GM21423 (cell line): Measurements from ENCODE around the gene TMEM253.

Experiments used
- ATAC-seq: cut with Tn5 transposase; IDR thresholded peaks from one replicate; pipeline ENCODE4 v1.9.1; 2021; ENCODE audit warnings: mild to moderate bottlenecking, moderate library complexity; ENCODE audit not compliant: unreplicated experiment

Gene TMEM253

GRCh38 chr14:21089877-21090193, 11.0 kb upstream of the TMEM253 start:
- ATAC-seq = no peak

DNA sequence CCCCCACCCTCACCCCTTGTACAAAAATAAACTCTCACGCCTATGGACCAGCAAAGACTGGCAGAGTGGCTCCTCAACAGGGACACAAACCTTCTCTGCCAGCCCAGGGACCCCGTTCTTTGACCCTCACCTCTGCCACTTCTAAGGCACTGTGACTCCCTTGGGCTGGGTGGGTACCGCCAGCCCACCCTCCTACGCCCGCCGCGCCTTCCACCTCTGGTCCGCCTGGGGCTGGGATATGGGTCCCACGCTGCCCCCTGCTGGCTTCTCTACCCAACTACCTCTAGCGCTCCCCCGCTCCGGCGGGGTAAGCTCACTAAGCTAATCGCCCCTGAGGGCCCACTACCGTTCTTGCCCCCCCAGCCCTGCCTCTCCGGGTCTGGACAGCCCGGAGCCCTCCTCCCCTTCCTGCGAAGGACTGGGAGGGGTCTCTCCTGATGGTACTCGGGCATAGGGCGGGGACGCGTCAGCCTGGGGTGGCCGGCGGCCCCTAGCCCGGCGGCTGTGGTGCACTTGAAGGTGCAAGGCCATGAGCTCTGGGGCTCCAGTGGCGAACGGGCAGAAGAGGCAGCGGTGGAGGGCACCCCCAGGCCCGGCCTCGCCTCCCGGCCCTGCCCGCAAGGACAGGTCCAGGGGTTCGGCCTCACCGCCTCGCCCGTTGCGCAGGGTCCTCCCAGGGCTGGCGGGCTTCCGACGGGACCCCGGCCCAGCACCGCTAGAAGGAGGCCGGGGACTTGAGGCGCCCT, 10.5 kb upstream of the TMEM253 start:
- no peak for ATAC-seq

DNA sequence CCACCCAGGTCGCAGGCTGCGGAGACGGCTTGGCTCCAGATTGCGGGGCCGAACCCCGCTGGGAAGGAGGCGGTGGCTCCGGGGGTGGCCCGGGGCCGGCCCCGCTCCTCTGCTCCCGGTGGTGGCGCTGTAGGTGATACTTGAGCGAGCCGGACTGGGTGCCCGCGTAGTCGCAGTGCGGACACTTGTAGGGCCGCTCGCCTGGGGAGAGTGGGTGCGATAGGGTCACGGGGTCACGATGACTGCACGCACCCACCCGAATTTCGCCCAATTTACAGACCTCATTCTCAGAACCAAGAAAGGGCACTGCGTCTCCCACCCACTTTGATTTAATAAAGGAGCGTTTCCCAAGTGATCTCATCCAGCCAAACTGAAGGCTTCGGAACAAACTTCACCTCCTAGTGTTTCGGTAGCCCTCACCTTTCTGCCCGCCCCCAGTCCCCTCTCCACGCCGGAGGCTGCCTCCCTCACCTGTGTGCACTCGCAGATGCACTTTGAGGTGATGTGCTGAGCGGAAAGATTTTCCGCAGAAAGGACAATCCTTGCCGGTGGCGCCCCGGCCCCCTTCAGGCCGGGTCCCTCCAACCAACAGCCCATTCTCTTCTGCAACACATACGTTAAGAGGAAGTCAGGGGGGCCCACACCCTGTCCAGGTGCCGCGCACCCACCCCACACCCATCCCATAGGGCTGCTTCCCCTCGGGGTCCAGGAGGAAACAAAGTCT, 9.8 kb upstream of the TMEM253 start:
- no peak for ATAC-seq

DNA sequence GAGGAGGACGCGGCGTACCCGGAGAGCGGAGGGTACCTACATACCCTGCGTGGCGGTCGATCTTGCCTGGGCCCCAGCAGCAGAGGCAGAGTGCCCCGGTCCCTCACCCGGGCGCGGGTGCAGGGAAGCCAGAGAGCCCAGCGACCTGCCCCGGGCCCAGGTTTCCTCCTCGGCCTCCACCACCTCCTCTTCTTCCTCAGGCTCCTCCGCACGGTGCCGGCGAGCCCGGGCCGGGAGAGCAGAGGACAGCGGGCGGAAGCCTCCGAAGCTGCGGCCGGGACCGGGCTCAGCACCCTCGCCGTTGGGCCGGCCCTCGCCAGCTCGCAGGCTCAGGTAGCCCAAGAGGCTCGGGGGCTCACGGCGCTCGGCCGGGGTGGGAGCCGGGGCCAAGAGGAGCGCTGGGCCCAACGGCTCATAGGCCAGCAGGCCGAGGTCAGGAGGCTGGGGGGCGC, 9.0 kb upstream of the TMEM253 start:
- no peak for ATAC-seq

GRCh38 chr14:21092273-21093011, 8.4 kb upstream of the TMEM253 start:
- ATAC-seq = peak; percentile 71

DNA sequence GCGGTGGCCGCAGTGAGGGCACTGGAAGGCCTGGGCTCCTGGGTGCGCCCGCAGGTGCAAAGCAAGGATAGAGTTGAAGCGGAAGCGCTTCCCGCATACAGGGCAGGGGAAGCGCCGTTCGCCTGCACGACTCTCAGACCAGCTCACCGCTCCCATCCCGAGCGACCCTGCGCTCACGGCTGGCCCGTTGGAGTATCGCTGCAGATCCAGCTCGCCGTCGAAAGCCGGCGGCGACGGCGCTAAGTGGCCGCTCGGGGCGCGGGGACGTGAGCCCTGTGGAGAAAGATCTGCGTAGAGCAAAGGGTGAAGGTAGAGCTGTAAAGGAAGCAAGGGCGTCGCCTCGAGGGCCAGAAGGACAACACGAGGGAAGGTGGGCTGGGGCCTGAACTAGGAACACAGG, 7.8 kb upstream of the TMEM253 start:
- no peak for ATAC-seq

DNA sequence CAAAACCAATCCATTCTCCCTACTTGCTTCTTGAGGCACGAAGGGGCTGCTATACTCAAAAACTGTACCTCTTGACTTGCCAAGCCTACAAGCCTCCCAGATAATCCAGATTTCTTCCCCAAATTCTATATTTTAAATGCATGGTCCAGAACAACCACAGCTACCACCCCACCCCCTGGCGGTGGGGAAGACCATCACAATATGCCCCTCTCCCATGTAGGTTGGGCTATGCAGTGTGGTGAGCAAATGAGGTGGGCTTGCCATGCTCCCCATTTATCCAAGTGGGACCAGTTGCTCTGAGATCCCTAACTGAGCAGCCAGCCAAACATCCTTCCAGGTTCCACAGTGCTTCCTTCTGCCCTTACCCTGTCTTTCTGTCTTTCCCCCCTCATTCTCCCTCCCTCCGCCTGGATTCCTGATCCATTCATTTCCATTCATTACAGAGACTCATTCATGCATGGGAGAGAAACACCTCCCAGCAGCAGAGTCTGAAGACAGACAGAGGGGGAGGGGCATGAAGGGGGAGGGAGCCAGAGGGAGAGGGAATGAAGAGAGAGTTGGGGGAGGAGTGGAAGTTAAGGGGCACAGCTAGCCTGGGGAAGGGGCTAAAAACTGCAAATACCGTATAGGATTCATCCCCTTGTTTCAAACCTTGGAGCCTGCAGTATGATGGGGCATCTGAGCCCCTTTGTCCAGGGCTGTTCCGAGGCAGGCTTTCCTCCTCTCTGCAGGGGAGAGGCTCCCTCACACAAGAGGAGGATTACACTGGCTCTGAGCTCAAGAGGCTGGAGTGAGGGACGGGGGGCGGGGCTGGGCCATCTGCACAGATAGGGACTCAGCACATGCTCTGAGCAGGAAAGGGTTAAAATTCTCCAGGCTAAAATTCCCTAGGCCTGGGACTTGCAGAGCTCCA, 6.8 kb upstream of the TMEM253 start:
- ATAC-seq = no peak

GRCh38 chr14:21095430-21096205, 5.2 kb upstream of the TMEM253 start:
- ATAC-seq = no peak

- no peak for ATAC-seq
Measured at GRCh38 chr14:21096438-21096837, 4.4 kb upstream of the TMEM253 start.

DNA sequence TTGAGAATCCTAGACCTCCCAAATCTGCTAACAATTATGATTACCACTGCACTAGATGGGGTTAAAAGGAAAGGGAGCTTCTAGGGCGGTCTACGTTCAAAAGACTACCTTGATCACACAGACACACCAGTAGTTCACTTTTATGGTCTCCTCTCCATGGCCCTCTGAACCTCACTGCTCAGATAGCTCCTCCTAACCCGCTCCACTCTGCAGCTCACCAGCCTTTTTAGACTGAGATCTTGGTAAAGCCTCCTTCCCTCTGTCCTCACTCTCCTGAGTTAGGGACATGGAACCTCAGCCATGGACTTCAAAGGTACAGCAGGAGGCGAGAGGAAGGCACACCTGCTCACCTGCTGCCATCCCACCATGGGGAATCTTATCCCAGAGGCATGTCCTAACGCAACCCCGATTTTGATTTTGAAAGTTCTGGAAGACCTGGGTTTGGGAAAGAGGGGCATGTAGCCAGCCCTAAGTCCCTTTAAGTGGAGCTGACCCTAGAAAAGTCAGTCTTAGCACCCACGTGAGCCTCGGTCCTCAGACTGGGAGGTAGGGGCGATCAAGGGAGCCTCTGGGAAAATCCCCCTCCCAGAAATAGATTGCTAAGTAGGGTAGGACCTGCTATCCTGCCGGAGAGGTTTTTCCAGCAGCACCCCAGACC, 3.8 kb upstream of the TMEM253 start:
- no peak for ATAC-seq

- ATAC-seq = no peak
Measured at GRCh38 chr14:21097636-21098075, 3.2 kb upstream of the TMEM253 start.

GRCh38 chr14:21098076-21098891, 2.6 kb upstream of the TMEM253 start, which contains the start of gene ZNF219:
Gene ZNF219 (minus strand): TSS chr14:21098655. CDS start chr14:21093591, 5,064 bp downstream.
- ATAC-seq = no peak

DNA sequence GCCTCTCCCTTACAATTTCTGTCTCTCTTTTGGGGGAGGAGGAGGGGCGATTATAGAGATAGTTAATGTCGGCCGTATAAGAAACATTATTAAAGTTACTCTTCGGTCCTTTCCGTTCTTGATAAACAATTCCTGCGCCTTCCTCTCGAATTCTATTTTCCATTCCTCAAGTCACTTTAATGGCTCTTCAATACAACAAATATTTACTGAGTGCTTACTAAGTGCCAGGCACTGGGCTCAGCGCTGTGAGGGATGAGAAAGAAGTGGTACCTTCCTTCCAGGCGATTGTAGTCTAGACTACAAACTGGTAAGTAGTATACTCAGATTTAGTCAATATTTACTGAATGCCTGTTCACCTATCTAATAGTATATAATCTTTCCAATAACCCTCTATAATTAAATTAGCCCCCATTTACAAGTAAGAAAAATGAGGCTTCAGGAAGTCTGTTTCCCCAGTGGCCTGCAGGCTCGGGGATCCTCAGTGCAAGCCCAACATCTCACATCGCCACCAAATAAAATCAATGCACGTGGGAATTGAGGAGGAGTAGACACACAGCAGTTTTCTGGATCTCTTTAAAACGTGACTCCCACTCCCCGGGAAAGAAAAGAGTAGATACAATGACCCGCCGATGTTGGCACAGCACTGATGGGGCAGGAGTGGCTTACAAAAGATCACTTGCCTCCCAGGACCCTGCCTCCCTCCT, 1.8 kb upstream of the TMEM253 start:
- no peak for ATAC-seq

DNA sequence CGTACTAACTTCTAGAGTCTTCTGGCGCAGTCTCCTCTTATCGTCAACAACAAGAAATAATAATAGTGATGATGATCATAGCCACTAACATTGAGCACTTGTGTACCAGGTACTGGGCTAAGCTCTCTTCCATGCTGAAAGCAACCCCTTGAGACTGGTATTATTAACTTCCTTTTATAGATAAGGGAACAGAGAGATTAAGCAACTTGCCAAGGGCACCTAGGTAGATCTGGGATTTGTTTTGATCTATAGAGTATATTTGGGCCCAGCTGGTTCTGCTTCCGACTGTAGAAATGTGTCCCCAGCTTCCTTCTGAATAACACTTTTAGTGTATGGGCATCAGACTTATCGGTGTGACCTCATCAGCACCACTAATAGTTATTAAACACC, 1.3 kb upstream of the TMEM253 start:
- ATAC-seq = no peak

DNA sequence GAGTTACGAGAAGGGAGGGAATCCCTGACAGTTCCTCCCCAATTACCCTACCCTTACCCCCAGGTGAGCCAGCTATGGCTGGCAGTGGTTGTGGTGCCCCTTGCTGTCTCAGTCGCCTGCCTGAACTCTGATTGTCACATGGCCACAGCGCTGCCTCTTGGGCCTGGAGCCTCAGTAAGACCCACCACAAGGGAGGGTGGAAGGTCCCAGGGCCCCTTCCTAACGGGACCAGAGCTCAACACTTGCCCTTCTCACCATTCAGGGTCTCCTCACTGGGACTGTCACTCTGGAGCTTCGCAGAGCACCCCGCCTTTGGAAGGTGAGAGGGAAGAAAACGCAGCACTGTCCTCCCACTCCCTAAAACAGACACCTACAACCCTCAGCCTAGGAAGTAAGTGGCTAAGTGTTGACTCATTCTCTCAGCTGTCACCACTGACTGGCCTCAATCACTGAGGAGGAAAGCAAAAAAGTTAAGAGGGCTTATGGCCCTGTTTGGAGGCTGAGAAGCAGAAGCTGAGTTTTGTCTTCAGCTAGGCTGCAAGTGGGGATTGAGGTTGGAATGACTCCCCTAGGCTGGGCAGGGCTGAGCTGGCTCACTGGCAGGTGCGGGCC, 1.0 kb downstream of the TMEM253 start:
- no peak for ATAC-seq

GRCh38 chr14:21102521-21103410, 1.9 kb downstream of the TMEM253 start:
- no peak for ATAC-seq

GRCh38 chr14:21103411-21103709, 2.5 kb downstream of the TMEM253 start:
- no peak for ATAC-seq
